GM19328 (cell line): ENCODE results near the gene CTDSPL.
"Not testable (repeated sequence)": the region's sequence is repeated elsewhere in the genome, so short reads cannot be mapped to it uniquely, and the experiment has no call there.

Experiments used
- ATAC-seq: cut with Tn5 transposase; IDR thresholded peaks from one replicate; pipeline ENCODE4 v1.9.1; 2021; ENCODE audit warnings: mild to moderate bottlenecking, moderate library complexity; ENCODE audit not compliant: unreplicated experiment

The CTDSPL gene

GRCh38 chr3:37861620-37862041, at the start of gene CTDSPL:
Gene CTDSPL, plus strand, starts transcription at chr3:37861880. Its CDS starts 320 bp downstream, at chr3:37862200.
- ATAC-seq = no peak

- no peak for ATAC-seq
Observed at GRCh38 chr3:37812499-37812896, 49.2 kb upstream of the CTDSPL start.

GRCh38 chr3:37813403-37813802, 48.3 kb upstream of the CTDSPL start:
- no peak for ATAC-seq

GRCh38 chr3:37814547-37814946, 47.1 kb upstream of the CTDSPL start:
- ATAC-seq = no peak

GRCh38 chr3:37815156-37815555, 46.5 kb upstream of the CTDSPL start:
- ATAC-seq = not testable (repeated sequence)

- ATAC-seq = no peak
Observed at GRCh38 chr3:37816271-37816670, 45.4 kb upstream of the CTDSPL start.

GRCh38 chr3:37819591-37819990, 42.1 kb upstream of the CTDSPL start:
- ATAC-seq = no peak

GRCh38 chr3:37820286-37820685, 41.4 kb upstream of the CTDSPL start:
- no peak for ATAC-seq

- no peak for ATAC-seq
Observed at GRCh38 chr3:37823189-37823588, 38.5 kb upstream of the CTDSPL start.

GRCh38 chr3:37824090-37824953, 37.4 kb upstream of the CTDSPL start:
- no peak for ATAC-seq

GRCh38 chr3:37824954-37825328, 36.7 kb upstream of the CTDSPL start:
- no peak for ATAC-seq

GRCh38 chr3:37825744-37826400, 35.8 kb upstream of the CTDSPL start:
- no peak for ATAC-seq

- ATAC-seq = no peak
Observed at GRCh38 chr3:37826502-37826901, 35.2 kb upstream of the CTDSPL start.

GRCh38 chr3:37826933-37827332, 34.7 kb upstream of the CTDSPL start:
- ATAC-seq = no peak

GRCh38 chr3:37832480-37832879, 29.2 kb upstream of the CTDSPL start:
- no peak for ATAC-seq

- no peak for ATAC-seq
Observed at GRCh38 chr3:37833302-37834186, 28.1 kb upstream of the CTDSPL start.

- ATAC-seq = no peak
Observed at GRCh38 chr3:37836589-37836988, 25.1 kb upstream of the CTDSPL start.

- no peak for ATAC-seq
Observed at GRCh38 chr3:37847689-37848088, 14.0 kb upstream of the CTDSPL start.

GRCh38 chr3:37849146-37849923, 12.3 kb upstream of the CTDSPL start:
- ATAC-seq = no peak

- no peak for ATAC-seq
Observed at GRCh38 chr3:37852097-37852496, 9.6 kb upstream of the CTDSPL start.

GRCh38 chr3:37852771-37853170, 8.9 kb upstream of the CTDSPL start:
- ATAC-seq = no peak
